Measurements from ENCODE around the gene DCAF11. TPM values are rescaled to one million over a fixed set of nuclear protein-coding genes. Genes with fewer than 3 reads are reported as not detected.
A peak's percentile ranks its signal among the peaks of the same experiment; 100 is the strongest.

The DCAF11 gene
- total RNA-seq, 4 donors from 2014 or later: 64.2 to 71.7 (median 68.3) TPM

DNA sequence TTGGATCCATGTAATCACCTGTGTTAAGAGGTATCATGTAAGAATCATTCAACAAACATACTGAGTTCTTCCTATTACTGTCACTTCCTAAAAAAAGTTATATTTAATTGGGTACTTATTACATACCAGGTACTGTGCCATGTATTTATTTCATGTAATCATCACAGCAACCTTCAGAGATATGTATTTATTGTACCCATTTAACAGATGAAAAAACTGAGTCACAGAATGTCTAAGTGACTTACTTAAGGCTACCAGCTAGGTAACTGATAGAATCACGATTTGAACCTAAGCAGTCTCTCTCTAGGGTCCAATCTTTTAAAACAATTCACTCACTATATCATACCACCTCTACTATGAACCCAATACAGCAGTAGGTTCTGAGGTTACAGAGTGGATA, 29.9 kb downstream of the DCAF11 start:
- H3K4me1 ChIP-seq: peaks cover 54% of the 10 kb centered on the region
- no peaks in the 10 kb centered on the region for H3K27me3 ChIP-seq
- no peak overlapping the region for H3K27ac ChIP-seq
- TF ChIP-seq, protein P1, sequence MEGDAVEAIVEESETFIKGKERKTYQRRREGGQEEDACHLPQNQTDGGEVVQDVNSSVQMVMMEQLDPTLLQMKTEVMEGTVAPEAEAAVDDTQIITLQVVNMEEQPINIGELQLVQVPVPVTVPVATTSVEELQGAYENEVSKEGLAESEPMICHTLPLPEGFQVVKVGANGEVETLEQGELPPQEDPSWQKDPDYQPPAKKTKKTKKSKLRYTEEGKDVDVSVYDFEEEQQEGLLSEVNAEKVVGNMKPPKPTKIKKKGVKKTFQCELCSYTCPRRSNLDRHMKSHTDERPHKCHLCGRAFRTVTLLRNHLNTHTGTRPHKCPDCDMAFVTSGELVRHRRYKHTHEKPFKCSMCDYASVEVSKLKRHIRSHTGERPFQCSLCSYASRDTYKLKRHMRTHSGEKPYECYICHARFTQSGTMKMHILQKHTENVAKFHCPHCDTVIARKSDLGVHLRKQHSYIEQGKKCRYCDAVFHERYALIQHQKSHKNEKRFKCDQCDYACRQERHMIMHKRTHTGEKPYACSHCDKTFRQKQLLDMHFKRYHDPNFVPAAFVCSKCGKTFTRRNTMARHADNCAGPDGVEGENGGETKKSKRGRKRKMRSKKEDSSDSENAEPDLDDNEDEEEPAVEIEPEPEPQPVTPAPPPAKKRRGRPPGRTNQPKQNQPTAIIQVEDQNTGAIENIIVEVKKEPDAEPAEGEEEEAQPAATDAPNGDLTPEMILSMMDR (IDR thresholded peaks at IDR 0.05): no peak
- no peak for TF ChIP-seq POLR2A (IDR thresholded peaks at IDR 0.05)
- TF ChIP-seq POLR2AphosphoS5 (IDR thresholded peaks at IDR 0.05): no peak
- no peak for TF ChIP-seq EP300 (IDR thresholded peaks at IDR 0.05)
- H3K4me3 ChIP-seq: no peak overlapping the region
- peaks cover 12% of the 10 kb centered on the region for H3K36me3 ChIP-seq
- H3K9me3 ChIP-seq: no peaks in the 10 kb centered on the region
- no peak for DNase-seq (ENCODE audit: low spot score in 2 of 2)
- 96% methylated on average over 1 of the region's 1 CpG for WGBS

DNA sequence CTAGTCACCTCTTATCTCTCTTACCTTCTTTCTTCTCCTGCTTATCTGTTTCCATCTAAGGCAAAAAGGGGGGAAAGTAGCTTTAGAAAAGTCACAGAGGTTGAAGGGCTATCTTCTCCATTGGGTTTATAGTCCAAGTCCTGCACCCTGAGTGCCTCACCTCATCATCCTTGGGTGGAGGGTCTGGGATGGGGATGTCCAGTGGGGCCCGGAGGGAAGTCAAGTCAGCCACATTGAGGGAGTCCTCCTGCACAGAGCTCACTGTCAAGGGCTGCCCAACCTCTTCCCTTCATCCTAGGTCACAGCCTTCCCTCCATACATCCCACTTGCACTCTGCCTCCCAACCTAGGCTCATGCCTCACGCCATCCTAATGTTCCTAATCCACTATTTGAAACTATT, 30.6 kb downstream of the DCAF11 start:
- Histone ChIP-seq H3K9me3 (no peaks in the 10 kb centered on the region), H3K36me3 (peaks cover 17% of the 10 kb centered on the region), H3K27me3 (no peaks in the 10 kb centered on the region), H3K4me1 (peaks cover 48% of the 10 kb centered on the region), H3K27ac (no peak overlapping the region), H3K4me3 (no peak overlapping the region)
- TF ChIP-seq, protein P1 (IDR thresholded peaks at IDR 0.05): no peak
- TF ChIP-seq EP300 (IDR thresholded peaks at IDR 0.05): no peak
- TF ChIP-seq POLR2AphosphoS5 (IDR thresholded peaks at IDR 0.05): no peak
- TF ChIP-seq POLR2A (IDR thresholded peaks at IDR 0.05): no peak
- WGBS: 93% methylated on average over 2 of the region's 2 CpGs
- no peak for DNase-seq (ENCODE audit: low spot score in 2 of 2)

DNA sequence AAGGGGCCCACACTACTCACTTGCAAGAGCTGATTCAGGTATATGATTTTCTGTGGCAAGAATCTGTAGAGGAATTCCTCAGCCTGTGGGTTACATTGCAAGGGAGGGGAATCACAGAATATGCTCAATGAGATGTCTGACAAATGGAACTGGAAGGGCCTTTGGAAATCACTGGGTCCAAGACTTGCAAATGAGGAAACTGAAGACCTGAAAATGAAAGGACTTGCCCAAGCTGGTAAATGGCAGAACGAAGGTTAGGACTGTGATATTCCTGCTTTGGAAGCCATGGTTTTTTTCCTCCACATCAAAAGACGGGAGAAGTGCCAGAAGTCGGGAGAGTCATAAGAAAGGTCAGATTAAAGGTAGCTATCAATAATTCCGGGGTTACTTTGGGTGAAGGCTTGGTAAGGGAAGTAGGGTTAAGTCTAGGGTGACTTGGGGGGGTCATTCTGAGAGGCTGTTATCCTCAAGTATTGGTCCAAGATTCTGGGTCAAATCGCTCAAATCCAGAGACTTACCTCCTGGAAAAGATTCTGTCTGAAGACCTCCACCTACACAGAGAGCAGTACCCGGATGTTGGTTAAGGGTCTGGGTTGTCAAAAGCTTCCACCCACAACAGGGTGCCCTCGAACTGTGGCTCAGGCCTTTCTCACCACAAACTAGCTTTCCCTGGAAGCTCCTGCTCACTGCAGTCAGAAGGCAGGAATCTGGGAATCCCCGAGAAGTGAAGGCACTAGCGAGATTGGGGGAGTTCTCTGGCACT, 31.3 kb downstream of the DCAF11 start:
- Histone ChIP-seq H3K27ac (peak overlapping the region; percentile 84), H3K4me3 (peak overlapping the region; percentile 96), H3K36me3 (peaks cover 24% of the 10 kb centered on the region), H3K27me3 (no peaks in the 10 kb centered on the region), H3K9me3 (no peaks in the 10 kb centered on the region), H3K4me1 (peaks cover 41% of the 10 kb centered on the region)
- no peak for DNase-seq (ENCODE audit: low spot score in 2 of 2)
- TF ChIP-seq, protein P1 (IDR thresholded peaks at IDR 0.05): no peak
- TF ChIP-seq EP300 (IDR thresholded peaks at IDR 0.05) (no peak), POLR2AphosphoS5 (IDR thresholded peaks at IDR 0.05) (no peak), POLR2A (IDR thresholded peaks at IDR 0.05) (no peak)
- WGBS: 10% methylated on average over 8 of the region's 9 CpGs

DNA sequence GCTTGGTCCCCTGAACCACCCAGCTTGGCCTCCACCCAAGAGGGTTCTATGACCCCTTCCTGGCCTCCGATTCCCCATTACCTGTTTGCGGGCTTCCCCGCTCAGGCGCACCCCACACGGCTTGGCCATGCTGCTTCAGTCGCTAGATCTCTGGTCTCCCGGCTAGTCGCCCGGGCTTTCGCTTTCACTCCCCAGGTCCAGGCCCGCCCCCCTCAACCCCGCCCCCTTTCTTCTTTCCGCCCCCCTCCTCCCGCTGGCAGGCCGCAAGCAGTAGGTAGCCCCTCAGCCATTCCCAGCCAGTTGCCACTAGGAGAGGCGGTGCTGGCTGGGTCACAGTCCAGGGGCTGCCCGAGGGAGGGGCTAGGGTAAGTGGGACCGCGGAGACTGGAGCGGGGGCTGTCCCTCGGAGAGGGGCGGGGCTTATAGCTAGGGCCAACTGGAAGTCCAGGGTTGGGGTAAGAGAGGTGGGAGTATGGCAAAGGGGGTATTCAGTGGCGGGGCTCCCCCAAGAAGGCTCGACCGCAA, 31.9 kb downstream of the DCAF11 start, which contains the start of gene PSME2:
Gene PSME2 (minus strand): TSS at position 158 of the 525 bp plus-strand sequence. CDS start 29 bp downstream, at position 129.
- 0% methylated on average over 25 of the region's 25 CpGs for WGBS
- Histone ChIP-seq H3K4me1 (peaks cover 40% of the 10 kb centered on the region), H3K27me3 (no peaks in the 10 kb centered on the region), H3K36me3 (peaks cover 30% of the 10 kb centered on the region), H3K27ac (peak within 1 kb of the TSS; percentile 84), H3K9me3 (no peaks in the 10 kb centered on the region), H3K4me3 (peak within 1 kb of the TSS; percentile 96)
- peak; percentile 95 to 96 for DNase-seq (ENCODE audit: low spot score in 2 of 2)
- TF ChIP-seq POLR2AphosphoS5 (IDR thresholded peaks at IDR 0.05): no peak
- TF ChIP-seq, protein P1 (IDR thresholded peaks at IDR 0.05): no peak
- no peak for TF ChIP-seq EP300 (IDR thresholded peaks at IDR 0.05)

DNA sequence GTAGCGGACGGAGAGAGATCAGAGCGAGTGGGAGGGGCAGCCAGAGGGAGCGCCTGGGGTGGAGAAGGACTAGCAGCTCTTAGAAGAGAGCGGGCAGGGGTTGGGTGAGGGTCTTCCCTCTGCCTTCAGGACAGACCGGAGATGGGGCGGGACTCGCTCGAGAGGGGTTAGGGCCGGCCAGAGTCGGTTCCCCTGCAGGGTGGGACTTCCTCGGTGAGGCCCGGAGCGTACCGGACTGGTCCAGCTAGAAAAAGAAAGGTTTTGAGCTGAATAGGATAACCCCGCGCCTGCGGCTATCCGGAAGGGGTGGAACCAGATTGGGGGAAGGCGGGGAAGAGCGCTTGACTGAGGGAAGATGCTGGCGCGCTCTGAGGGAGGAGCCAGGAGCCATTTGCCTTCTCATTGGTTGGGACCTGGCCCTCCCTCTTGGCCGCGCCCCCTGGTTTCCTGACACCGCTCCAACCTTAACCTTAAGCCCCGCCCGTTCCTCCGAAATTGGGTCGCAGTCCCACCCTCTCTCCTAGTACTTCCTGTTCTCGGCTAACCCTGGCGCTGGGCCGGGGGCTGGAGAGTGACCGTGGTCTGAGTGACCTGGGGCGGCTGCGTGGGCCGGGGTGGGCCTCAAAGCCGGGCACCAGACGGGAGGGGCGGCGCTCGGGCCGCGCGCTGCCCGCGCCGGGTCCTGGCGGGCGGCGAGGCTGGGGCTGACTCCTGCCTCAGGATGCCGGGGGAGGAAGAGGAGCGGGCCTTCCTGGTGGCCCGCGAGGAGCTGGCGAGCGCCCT, 32.6 kb downstream of the DCAF11 start, which contains the start of gene RNF31:
Gene RNF31 (plus strand): TSS at position 521 of the 783 bp plus-strand sequence. CDS start 201 bp downstream, at position 722.
- H3K36me3 ChIP-seq: peaks cover 37% of the 10 kb centered on the region
- H3K27ac ChIP-seq: peak within 1 kb of the TSS; percentile 84
- peak within 1 kb of the TSS; percentile 96 for H3K4me3 ChIP-seq
- no peaks in the 10 kb centered on the region for H3K9me3 ChIP-seq
- no peaks in the 10 kb centered on the region for H3K27me3 ChIP-seq
- DNase-seq (ENCODE audit: low spot score in 2 of 2): peak; percentile 99 to 100
- WGBS: 2% methylated on average over 32 of the region's 57 CpGs
- TF ChIP-seq, protein P1 (IDR thresholded peaks at IDR 0.05): no peak
- no peak for TF ChIP-seq POLR2A (IDR thresholded peaks at IDR 0.05)
- peak in 1 of 3 donors; percentile 7 for TF ChIP-seq POLR2AphosphoS5 (IDR thresholded peaks at IDR 0.05)
- no peak for TF ChIP-seq EP300 (IDR thresholded peaks at IDR 0.05)
- H3K4me1 ChIP-seq: peaks cover 37% of the 10 kb centered on the region
